Cortex of kidney (tissue), 1 donor: Measurements from ENCODE around the gene NRG3.

Experiments used
- DNase-seq: peaks from one replicate; lab custom pipeline; 2025; lab: John Stamatoyannopoulos, UW

The NRG3 gene

DNA sequence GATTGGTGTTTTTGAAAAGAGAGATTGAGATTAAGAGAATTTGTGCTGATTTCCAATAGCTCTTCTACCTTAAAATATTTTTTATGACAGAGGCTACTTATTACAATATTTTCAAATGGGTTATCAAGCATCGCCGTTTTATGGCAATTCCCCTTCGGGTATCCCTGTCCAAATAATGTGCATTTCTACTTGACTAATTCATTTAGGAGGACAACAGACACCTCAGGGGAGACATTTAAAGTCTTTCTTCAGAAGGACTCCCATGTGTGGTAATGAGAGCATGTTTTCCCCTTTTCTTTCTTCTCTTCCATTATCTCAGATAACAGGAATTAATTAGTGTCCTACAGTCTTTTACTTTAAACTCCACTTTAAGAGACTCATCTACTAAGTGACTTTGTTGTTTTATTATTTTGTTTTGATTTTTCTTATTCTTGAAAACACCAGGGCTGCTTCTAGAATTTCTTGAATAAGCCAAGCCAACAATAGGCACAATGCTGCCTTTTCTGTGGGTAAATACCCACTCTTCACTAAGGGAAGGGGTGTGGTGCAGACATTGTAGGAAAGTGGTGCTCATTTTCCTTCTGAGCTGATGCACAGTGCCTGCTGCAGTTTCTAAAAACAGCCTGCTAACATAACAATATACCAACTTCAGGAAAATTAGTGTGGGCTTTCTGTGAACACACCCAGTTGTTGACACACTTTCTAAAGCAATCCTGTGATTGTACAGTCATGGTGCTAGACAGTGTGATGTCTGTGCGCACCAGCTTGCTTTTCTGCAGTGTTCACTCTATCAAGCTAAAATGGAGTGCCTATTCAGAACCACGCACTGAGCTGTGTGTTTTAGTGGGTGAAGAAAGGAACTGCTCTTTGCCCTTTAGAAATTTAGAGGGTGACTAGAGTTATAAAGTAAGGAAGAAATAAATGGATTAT is 597.7 kb downstream of the NRG3 start:
- DNase-seq: no peak

GRCh38 chr10:82477776-82478175 is 602.8 kb downstream of the NRG3 start:
- DNase-seq: no peak

GRCh38 chr10:82492647-82493046 is 617.7 kb downstream of the NRG3 start:
- DNase-seq: no peak

DNA sequence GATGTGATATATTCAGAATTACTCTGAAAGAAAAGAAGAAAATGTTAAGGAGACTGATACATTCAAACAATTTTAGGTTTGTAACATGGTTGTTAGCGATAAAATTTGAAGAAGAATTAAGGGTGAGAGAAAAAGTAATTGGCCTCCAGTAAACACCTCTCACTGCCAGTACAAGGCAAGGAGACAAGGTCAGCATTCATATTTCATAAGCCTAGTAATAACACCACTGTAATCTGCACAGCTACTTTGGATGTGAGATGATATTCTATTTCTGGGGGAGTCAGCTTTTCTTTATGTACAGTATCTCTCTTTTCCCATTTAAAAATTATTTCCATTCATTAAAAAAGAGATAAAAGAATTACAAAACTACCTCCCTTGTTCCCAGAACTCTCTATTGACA is 621.1 kb downstream of the NRG3 start:
- no peak for DNase-seq

- no peak for DNase-seq
These were observed 622.4 kb downstream of the NRG3 start for GRCh38 chr10:82497439-82497838.

DNA sequence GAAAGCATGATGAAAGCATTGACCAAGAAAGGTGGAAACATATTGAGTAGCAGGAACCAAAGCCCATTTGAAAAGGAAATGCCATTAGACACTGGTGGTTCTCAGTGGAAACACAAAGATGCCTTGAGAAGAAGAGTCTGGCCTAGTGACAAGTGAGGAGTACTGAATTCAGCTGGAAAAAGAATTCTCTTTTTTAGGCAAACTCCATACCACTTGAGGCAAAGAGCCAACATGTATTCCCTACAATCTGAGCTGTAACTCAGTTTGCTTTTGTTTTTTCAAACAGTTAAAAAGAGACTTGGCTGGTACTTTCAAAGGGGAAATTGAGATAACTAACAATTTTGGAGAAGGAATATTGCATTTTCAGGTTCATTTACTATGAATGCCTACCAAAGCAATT is 624.0 kb downstream of the NRG3 start:
- no peak for DNase-seq

GRCh38 chr10:82505009-82505408 is 630.0 kb downstream of the NRG3 start:
- DNase-seq: no peak

GRCh38 chr10:82506680-82507376 is 631.8 kb downstream of the NRG3 start:
- DNase-seq: no peak

DNA sequence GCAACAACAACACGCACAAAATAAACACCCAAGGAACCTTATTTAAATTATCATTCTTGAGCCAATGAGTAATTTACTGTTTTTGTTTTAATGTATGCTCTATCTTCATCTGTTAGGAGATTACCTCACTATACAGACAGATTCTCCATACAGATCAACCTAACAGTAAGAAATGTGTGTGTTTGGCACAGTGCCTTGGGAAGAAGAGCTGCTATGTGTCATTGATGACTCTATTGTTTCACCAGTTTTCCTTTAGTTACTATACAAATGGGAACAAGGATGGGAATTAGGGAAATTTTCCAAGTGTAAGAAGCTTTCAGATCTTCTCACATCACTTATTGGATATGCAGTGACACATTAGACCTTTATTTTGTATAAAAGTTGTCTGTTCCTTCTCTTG is 640.3 kb downstream of the NRG3 start:
- no peak for DNase-seq

- no peak for DNase-seq
These were observed 654.1 kb downstream of the NRG3 start for GRCh38 chr10:82529062-82529461.

GRCh38 chr10:82535457-82535856 is 660.5 kb downstream of the NRG3 start:
- no peak for DNase-seq

- DNase-seq: no peak
These were observed 661.7 kb downstream of the NRG3 start for GRCh38 chr10:82536668-82537067.

DNA sequence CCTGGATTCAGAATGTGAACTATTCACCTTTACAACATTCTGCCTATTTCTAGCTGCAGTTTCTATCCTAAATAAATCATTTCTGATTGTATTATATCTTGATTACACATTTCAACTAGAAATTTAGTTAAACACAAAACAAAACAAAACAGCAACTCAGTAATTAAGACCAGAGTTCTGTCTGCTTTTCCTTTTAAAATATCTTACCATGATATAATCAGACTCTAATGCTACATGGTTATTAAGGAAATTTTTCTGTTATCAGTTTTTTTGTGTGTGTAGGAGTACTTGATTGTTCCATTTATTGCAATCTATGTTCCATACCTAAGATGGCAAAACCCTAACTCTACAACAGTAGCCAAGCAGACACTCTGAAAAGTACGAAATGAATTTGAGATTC is 663.3 kb downstream of the NRG3 start:
- no peak for DNase-seq

- no peak for DNase-seq
These were observed 668.6 kb downstream of the NRG3 start for GRCh38 chr10:82543631-82544030.

DNA sequence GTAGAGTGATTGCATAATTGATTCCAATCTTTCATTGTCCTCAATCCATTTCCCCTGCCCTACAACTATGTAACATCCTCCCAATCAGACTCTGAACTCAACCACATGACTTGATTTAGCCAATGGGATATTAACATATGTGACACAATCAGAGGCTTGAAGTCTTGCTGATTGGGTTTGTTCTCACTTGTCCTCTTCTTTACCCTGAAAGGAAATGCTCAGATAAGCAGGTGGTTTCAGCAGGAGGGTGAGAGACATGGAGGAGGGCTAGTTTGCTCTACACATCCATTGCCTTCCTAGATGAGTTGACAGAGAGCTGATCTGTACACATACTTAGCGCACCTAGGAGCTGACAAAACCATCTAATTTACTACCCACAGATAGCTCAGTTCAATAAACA is 669.4 kb downstream of the NRG3 start:
- no peak for DNase-seq

DNA sequence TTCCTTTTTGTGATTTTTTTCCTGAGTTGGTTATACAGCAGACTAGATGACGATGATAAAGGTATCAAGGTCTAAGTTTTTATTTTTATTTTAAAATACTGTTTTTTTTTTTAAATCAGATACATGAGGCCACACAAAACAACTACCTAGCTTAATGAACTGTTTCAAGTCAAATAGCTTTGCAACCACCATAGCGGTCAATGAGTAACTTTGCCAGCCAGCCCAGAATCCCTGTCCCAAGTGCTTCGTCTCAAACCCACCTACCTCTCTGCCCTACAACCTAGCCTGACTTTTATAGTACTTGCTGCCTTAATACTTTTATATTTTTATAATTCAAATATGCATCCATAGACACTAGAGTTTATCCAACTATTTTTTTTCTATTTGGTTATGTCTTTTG is 676.5 kb downstream of the NRG3 start:
- DNase-seq: no peak

GRCh38 chr10:82552267-82552666 is 677.3 kb downstream of the NRG3 start:
- no peak for DNase-seq

GRCh38 chr10:82554381-82554780 is 679.4 kb downstream of the NRG3 start:
- DNase-seq: no peak

DNA sequence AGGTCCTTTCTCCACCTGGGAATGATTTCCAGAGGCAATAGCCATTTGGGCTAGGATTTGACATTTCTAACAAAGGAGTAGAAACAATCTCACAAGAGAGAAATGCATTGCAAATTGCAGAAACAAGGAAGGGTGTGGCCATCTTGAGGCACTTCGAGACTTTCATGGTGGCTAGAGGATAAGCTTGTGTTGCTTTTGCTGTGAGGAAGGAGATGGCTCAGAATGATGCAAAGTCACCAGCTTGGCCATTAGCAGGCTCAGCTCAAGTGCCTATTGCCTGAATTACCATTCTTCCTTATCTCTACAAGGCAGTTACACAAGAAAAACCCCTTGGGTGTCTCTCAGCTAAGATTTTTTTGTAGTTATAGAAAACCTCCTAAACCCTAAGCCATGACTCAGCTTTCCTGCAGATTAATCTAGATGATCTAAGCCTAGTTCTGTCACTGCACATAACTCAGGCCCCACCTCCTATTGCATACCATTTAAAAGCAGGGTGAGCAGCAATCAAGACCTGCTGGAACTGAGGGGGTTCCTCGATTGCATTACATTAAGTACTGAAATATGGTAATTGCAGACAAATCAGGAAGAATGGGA is 683.1 kb downstream of the NRG3 start:
- DNase-seq: no peak

- no peak for DNase-seq
These were observed 689.6 kb downstream of the NRG3 start for GRCh38 chr10:82564353-82565196.

DNA sequence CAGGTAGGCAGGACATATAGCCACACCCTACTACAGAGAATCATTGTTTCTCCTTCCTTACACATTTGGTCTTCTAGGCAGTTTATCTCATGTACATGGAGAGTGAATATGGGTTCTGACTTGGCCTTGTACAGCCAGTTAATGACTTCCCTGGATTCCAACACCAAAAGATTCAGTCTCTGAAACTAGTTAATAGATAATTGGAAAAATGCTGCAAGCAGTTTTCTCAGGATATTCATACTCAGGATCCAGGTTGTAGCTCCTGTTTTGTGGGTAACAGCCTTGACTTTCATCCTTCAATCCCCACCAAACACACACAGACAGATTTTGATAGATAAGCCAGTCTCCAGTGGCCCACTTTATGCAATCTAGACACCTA is 690.2 kb downstream of the NRG3 start:
- DNase-seq: no peak

DNA sequence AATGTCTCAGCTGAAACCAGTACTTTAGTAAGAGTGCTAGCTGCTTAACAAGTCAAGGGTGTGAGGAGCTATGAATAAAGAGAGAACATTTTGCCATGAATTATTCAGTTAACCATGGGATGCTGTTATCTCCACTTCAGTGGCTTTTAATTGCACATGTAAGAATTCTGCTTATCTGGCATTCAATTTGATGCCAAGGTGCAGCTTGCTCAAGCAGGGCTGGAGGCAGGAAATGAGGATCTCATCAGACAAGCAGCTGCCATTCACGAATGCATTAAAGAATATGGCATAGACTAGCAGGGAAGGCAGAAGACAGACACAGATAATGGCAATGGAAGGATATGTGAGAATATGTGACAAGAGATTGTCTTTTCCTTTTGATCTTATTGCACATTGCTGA is 697.8 kb downstream of the NRG3 start:
- DNase-seq: no peak
